ENCODE data around the gene PHLDB3. TPM values are rescaled to one million over a fixed set of nuclear protein-coding genes. Genes with fewer than 3 reads are reported as not detected.

PHLDB3 gene
- total and polyA plus RNA-seq, 2 of the 4 experiments (the other 2 are of a cell fraction), result 2.9 to 10.6 TPM

GRCh38 chr19:43505941-43506340 is 1.4 kb upstream of the PHLDB3 start:
- dilution Hi-C loops (cut with HindIII; ENCODE audit: low sequenced_read_pairs, unreplicated experiment), result no loop called here
- Histone ChIP-seq H2AK9ac (replicated peaks; ENCODE audit: low read depth, low read length, poor library complexity) (no peak overlapping the region), H3K9ac (ENCODE audit: low read depth, low read length) (no peak overlapping the region), H4K8ac (ENCODE audit: low read depth in 2 of 2, low read length in 2 of 2) (no peak overlapping the region), H3K56ac (ENCODE audit: extremely low read depth, insufficient read depth, low read length) (no peak overlapping the region), H3K27ac (ENCODE audit: insufficient read depth, low read length) (no peak overlapping the region), H3K4me3 (ENCODE audit: insufficient read depth, low read depth, low read length) (no peak overlapping the region), H3K9me3 (ENCODE audit: control insufficient read depth, insufficient read depth, low read length) (no peaks in the 10 kb centered on the region), H3K36me3 (ENCODE audit: control insufficient read depth, insufficient read depth, low read length) (peaks cover 20% of the 10 kb centered on the region), H4K5ac (ENCODE audit: low read depth, low read length) (no peak overlapping the region), H2BK15ac (ENCODE audit: low read depth, low read length) (no peak overlapping the region), H3K4me2 (ENCODE audit: low read depth, low read length) (no peak overlapping the region), H2AK5ac (ENCODE audit: low read depth, low read length) (no peak overlapping the region), H2BK5ac (ENCODE audit: low read depth, low read length, poor library complexity, severe bottlenecking) (no peak overlapping the region), H3K9me1 (ENCODE audit: insufficient read depth, low read length) (0 out of 2 replicates have a peak, but pooled peaks cover 3% of the 10 kb centered on the region), H3K27me3 (ENCODE audit: control insufficient read depth, insufficient read depth, low read length) (no peaks in the 10 kb centered on the region), H2BK20ac (ENCODE audit: low read depth, low read length) (no peak overlapping the region), H2BK120ac (ENCODE audit: low read depth, low read length) (no peak overlapping the region), H3K18ac (ENCODE audit: low read depth, low read length) (no peak overlapping the region), H3K14ac (replicated peaks; ENCODE audit: low read depth, low read length) (no peak overlapping the region), H3K4ac (ENCODE audit: low read depth, low read length) (no peak overlapping the region), H3K4me1 (ENCODE audit: control insufficient read depth, insufficient read depth, low read length) (peaks cover 4% of the 10 kb centered on the region; the same call in 1 of the 2 replicates), H4K91ac (ENCODE audit: insufficient read depth, low read depth, low read length) (no peak overlapping the region), H4K20me1 (ENCODE audit: insufficient read depth, low read length) (no peaks in the 10 kb centered on the region), H3K23ac (ENCODE audit: low read depth, low read length) (no peak overlapping the region), H3K79me1 (ENCODE audit: low read depth in 1 of 2, low read length in 2 of 2) (peaks cover 0 to 19% of the 10 kb centered on the region in 2 experiments; a peak in 3 of 4 replicates), H2AFZ (replicated peaks; ENCODE audit: low read length, poor library complexity) (no peak overlapping the region)
- no peak for DNase-seq
- intact Hi-C loops (cut with micrococcal nuclease), result no loop called here
- no peak for TF ChIP-seq CHD1 (IDR thresholded peaks at IDR 0.05; ENCODE audit: low read depth, low read length)
- no peak for TF ChIP-seq CTCF (conservative IDR thresholded peaks at IDR 0.05; ENCODE audit: low read depth, low read length)
- TF ChIP-seq MAZ (IDR thresholded peaks at IDR 0.05; ENCODE audit: borderline replicate concordance, low read depth, low read length), result no peak
- no peak for TF ChIP-seq MXI1 (IDR thresholded peaks at IDR 0.05; ENCODE audit: borderline replicate concordance, low read depth, low read length)
- WGBS, 2 experiments (ENCODE audit: extremely low coverage in 2 of 2, insufficient read length in 1 of 2), result 100% methylated on average over 3 of the region's 5 CpGs; no CpG with 5 or more reads in 1 of the 2 experiments
- ChIA-PET CTCF (no interaction called here), POLR2A (ENCODE audit: unreplicated experiment) (no interaction called here)
- no peak for ATAC-seq (ENCODE audit: low read depth)
- no TSS peak for BruUV-seq (replicated peaks)
- in situ Hi-C loops (cut with MboI; ENCODE audit: low sequenced_read_pairs), result no loop called here
